GM12891 (cell line): ENCODE data around the gene CDC42EP1.
"Not testable (repeated sequence)": the region's sequence is repeated elsewhere in the genome, so short reads cannot be mapped to it uniquely, and the experiment has no call there.

Experiments used
- DNase-seq: peaks from one replicate; pipeline ENCODE4 v3.0.0; 2011; ENCODE audit warnings: low spot score; ENCODE audit not compliant: insufficient read length
- FAIRE-seq: peaks from 2 replicates; lab custom pipeline; 2011; peaks lifted over from hg19 to GRCh38; lab: Jason Lieb, UNC
- PAX5 ChIP-seq: IDR thresholded peaks from 2 replicates; pipeline ENCODE4 v1.6.1; 2011; ENCODE audit warnings: low read length, moderate library complexity, mild to moderate bottlenecking; ENCODE audit not compliant: insufficient read depth, severe bottlenecking
- POLR2A ChIP-seq: IDR thresholded peaks from 2 replicates; pipeline ENCODE4 v1.6.1; 2011; ENCODE audit warnings: low read depth, low read length, control low read depth
- POLR2AphosphoS5 ChIP-seq: IDR thresholded peaks from 2 replicates; pipeline ENCODE4 v1.6.1; 2011; ENCODE audit warnings: low read depth, low read length, control low read depth
- POU2F2 ChIP-seq: IDR thresholded peaks from 2 replicates; pipeline ENCODE4 v1.6.1; 2011; ENCODE audit warnings: low read depth, mild to moderate bottlenecking, control low read depth, low read length, moderate library complexity
- SPI1 ChIP-seq: IDR thresholded peaks from 2 replicates; pipeline ENCODE4 v1.6.1; 2011; ENCODE audit warnings: low read depth, low read length, control low read depth
- TAF1 ChIP-seq: IDR thresholded peaks from 2 replicates; pipeline ENCODE4 v1.6.1; 2011; ENCODE audit warnings: low read depth, low read length, control low read depth

Gene CDC42EP1

DNA sequence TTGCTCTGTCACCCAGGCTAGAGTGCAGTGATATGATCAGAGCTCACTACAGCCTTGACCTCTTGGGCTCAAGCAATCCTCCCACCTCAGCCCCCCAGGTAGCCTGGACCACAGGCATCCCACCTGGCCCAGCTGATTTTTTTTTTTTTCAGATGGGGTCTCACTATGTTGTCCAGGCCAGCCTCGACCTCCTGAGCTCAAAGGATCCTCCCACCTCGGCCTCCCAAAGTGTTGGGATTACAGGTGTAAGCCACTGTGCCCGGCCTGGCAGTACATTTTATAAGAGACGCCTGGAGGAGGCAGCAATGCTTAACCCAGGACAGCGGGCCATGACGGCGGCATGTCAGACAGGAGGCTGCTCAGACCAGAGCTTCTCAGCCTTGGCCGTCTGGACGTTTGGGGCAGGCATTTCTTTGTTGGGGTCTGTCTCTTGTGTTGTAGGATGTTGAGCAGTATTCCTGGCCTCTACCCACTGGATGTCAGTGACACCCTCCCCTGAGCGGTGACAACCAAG, 15.3 kb downstream of the CDC42EP1 start:
- TF ChIP-seq POU2F2 (no peak), SPI1 (no peak), PAX5 (no peak), TAF1 (no peak), POLR2AphosphoS5 (no peak), POLR2A (no peak)
- no peak for DNase-seq
- FAIRE-seq, result no peak

- no peak for FAIRE-seq
- no peak for DNase-seq
- no peak for TF ChIP-seq TAF1
- TF ChIP-seq POU2F2, result no peak
- no peak for TF ChIP-seq POLR2A
- no peak for TF ChIP-seq PAX5
- TF ChIP-seq SPI1, result no peak
- no peak for TF ChIP-seq POLR2AphosphoS5
Observed at GRCh38 chr22:37578002-37578401, 17.7 kb downstream of the CDC42EP1 start.

GRCh38 chr22:37581504-37581903, 21.2 kb downstream of the CDC42EP1 start:
- FAIRE-seq (no peak), DNase-seq (no peak)
- TF ChIP-seq SPI1 (no peak), TAF1 (no peak), POLR2A (no peak), POLR2AphosphoS5 (no peak), PAX5 (no peak), POU2F2 (no peak)

DNA sequence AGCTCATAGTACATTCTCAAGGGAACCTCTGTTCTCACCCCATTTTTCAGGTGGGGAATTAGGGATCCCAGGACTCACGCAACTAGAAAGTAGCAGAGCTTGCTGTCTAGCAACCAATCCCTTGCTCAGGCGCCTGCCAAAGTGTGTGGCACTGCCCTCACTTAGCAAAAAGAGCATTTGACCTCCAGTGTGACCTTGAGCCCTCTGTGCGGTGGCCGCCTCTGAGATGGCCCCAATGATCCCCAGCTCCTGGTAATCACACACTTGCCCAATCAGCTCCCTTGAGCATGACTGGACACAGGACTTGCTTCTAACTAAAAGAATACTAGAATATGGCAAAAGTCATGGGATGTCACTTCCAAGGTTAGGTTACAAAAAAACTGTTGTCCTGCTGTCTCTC, 22.2 kb downstream of the CDC42EP1 start:
- DNase-seq, result no peak
- no peak for FAIRE-seq
- TF ChIP-seq PAX5 (no peak), POU2F2 (no peak), SPI1 (no peak), POLR2A (no peak), TAF1 (no peak), POLR2AphosphoS5 (no peak)

DNA sequence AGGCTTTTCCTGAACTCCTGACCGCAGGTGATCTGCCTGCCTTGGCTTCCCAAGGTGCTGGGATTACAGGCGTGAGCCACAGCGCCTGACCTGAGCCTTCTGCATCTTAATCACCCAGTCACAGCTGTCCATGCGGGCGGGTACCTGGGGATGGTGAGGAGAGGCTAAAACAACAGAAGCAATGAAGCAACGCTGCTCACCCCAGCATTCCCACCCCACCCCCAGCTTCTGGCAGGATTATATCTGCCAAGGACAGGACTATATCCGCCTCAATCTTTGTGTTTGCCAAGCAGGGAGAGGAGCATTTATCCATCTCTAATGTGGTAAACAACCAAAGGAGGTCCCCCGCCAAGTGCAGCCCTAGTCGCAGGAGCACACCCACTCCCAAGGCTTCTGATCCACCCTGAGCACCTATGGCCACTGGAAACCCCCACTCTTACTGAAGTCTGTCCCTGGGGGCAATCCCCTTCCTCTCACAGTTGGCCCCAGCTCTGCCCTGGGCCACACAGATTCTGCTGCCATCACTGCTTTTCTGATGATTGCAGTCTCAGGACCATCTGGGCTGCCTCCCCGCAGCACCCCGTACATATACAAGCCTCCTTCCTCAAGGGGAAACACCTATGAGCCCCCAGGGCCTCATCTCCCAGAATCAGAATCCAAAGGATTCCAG, 28.4 kb downstream of the CDC42EP1 start:
- no peak for FAIRE-seq
- no peak for DNase-seq
- TF ChIP-seq SPI1, result no peak
- no peak for TF ChIP-seq POU2F2
- no peak for TF ChIP-seq POLR2A
- TF ChIP-seq TAF1, result no peak

DNA sequence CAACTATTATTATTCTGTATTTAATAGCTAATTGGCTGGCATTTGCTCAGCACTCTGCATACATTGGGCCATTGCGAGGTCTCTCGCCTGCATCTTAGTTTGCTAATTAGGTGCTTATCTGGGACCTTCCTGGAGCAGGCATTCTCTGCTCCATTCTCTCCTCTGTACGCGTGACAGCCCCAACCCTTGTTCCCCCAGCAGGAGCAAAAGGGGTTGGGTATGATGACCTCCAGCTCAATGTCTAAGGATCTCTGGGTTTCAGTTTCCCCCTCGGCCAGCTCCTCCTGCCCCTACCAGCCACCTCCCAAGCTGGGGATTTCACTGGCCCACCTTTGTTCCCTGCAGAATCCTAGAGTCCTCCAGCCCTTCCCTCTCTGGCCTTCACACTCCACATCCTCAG, 29.4 kb downstream of the CDC42EP1 start:
- DNase-seq (no peak), FAIRE-seq (no peak)
- TF ChIP-seq POU2F2 (no peak), POLR2AphosphoS5 (no peak), PAX5 (no peak)

DNA sequence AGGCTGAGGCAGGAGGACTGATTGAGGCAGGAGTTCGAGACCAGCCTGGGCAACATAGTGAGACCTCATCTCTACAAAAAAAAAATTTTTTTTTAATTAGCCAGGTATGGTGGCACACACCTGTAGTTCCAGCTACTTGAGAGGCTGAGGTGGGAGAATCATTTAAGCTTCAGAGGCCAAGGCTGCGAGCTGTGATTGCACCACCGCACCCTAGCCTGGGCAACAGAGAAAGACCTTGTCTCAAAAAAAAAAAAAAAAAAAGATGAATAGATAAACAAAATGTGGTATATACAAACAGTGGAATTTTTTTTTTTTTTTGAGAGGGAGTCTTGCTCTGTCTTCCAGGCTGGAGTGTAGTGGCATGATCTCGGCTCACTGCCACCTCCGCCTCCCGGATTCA, 30.8 kb downstream of the CDC42EP1 start:
- FAIRE-seq, DNase-seq: not testable (repeated sequence)

GRCh38 chr22:37591823-37592404, 31.6 kb downstream of the CDC42EP1 start:
- no peak for FAIRE-seq
- TF ChIP-seq POU2F2 (no peak), TAF1 (no peak), POLR2A (no peak), POLR2AphosphoS5 (no peak), PAX5 (no peak), SPI1 (no peak)
- DNase-seq, result no peak

DNA sequence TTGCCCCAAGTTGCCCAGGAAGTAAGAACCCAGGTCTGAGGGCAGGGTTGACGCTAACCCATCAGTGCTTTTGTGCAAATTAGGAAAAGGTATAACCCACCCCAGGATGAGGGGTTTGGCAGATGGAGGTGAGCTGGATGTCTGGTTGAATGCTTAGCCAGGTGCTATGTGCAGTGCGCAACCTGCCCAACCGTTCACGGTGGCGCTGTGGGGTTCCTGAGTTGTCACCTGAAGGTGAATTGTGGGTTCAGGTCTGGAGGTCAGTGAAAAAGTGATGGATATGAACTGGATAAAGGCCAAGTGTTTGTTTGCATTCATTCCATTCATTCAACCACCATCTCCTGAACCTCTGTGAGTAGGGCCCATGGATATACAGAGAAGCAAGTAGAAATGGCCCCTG, 34.0 kb downstream of the CDC42EP1 start:
- TF ChIP-seq PAX5, result no peak
- no peak for TF ChIP-seq POLR2A
- TF ChIP-seq POU2F2, result no peak
- TF ChIP-seq TAF1, result no peak
- TF ChIP-seq POLR2AphosphoS5, result no peak
- DNase-seq, result no peak
- no peak for FAIRE-seq

- no peak for FAIRE-seq
- DNase-seq, result no peak
- TF ChIP-seq PAX5, result no peak
- TF ChIP-seq TAF1, result no peak
- no peak for TF ChIP-seq POU2F2
- TF ChIP-seq POLR2AphosphoS5, result no peak
- no peak for TF ChIP-seq SPI1
- no peak for TF ChIP-seq POLR2A
Observed at GRCh38 chr22:37599153-37599552, 38.9 kb downstream of the CDC42EP1 start.

DNA sequence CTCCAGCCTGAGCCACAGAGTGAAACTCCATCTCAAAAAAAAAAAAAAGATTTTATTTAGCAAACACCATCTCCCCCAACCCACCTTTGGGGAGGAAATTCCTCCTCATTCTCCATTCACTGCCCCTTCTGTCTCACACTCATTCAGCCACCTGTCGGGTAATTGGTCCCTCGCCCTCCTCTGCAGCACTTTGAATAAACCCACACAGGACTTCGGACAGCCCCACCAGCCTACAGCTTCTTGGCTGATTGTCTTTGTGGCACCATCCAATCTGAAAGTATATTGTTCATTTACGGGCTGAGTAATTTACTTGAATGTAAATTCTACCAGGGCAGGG, 40.9 kb downstream of the CDC42EP1 start:
- DNase-seq (no peak), FAIRE-seq (no peak)
- TF ChIP-seq POLR2AphosphoS5 (no peak), PAX5 (no peak), SPI1 (no peak), TAF1 (no peak), POLR2A (no peak), POU2F2 (no peak)
